Measurements from ENCODE around the gene TRPV6. TPM values are rescaled to one million over a fixed set of nuclear protein-coding genes. Genes with fewer than 3 reads are reported as not detected.

The TRPV6 gene
- total and polyA plus RNA-seq, 9 donors: 0.03 to 9.7 (median 0.51) TPM; not detected in 4

GRCh38 chr7:142881586-142882337 lies 3.8 kb downstream of the TRPV6 start:
- Histone ChIP-seq H3K4me3 (no peak overlapping the region), H3K36me3 (no peaks in the 10 kb centered on the region), H3K27me3 (no peaks in the 10 kb centered on the region), H3K9me3 (no peaks in the 10 kb centered on the region), H3K27ac (no peak overlapping the region), H3K4me1 (ENCODE audit: insufficient read depth) (no peaks in the 10 kb centered on the region)
- no peak for DNase-seq
- TF ChIP-seq EP300 (IDR thresholded peaks at IDR 0.05): no peak
- no peak for TF ChIP-seq POLR2A (IDR thresholded peaks at IDR 0.05)
- no peak for TF ChIP-seq CTCF (IDR thresholded peaks at IDR 0.05)
- intact Hi-C loops (cut with DNase I): loop anchor here in 1 of 4 donors (10.0 kb wide), 1 partner anchor 333 kb away; no protein-coding TSS in a partner anchor
- WGBS, 3 donors: 78 to 85% (median 82%) methylated on average over 9 of the region's 9 CpGs

GRCh38 chr7:142880876-142881505 lies 4.6 kb downstream of the TRPV6 start:
- DNase-seq: no peak
- intact Hi-C loops (cut with DNase I): loop anchor here in 1 of 4 donors (10.0 kb wide), 1 partner anchor 334 kb away; no protein-coding TSS in a partner anchor
- Histone ChIP-seq H3K36me3 (no peaks in the 10 kb centered on the region), H3K4me1 (ENCODE audit: insufficient read depth) (no peaks in the 10 kb centered on the region), H3K9me3 (no peaks in the 10 kb centered on the region), H3K4me3 (no peak overlapping the region), H3K27ac (no peak overlapping the region), H3K27me3 (no peaks in the 10 kb centered on the region)
- WGBS, 3 donors: 29 to 33% (median 30%) methylated on average over 8 of the region's 8 CpGs
- TF ChIP-seq CTCF (IDR thresholded peaks at IDR 0.05) (no peak), POLR2A (IDR thresholded peaks at IDR 0.05) (no peak), EP300 (IDR thresholded peaks at IDR 0.05) (no peak)

- H3K27me3 ChIP-seq: no peaks in the 10 kb centered on the region
- intact Hi-C loops (cut with DNase I): loop anchor here in 1 of 4 donors (10.0 kb wide), 1 partner anchor 336 kb away; no protein-coding TSS in a partner anchor
These were observed 6.5 kb downstream of the TRPV6 start for GRCh38 chr7:142879060-142879459.

GRCh38 chr7:142878315-142878714 lies 7.2 kb downstream of the TRPV6 start:
- DNase-seq: no peak
- TF ChIP-seq EP300 (IDR thresholded peaks at IDR 0.05): no peak
- no peak for TF ChIP-seq CTCF (IDR thresholded peaks at IDR 0.05)
- no peak for TF ChIP-seq POLR2A (IDR thresholded peaks at IDR 0.05)
- WGBS, 3 donors: 88 to 93% (median 89%) methylated on average over 3 of the region's 3 CpGs
- Histone ChIP-seq H3K9me3 (no peaks in the 10 kb centered on the region), H3K27ac (no peak overlapping the region), H3K4me3 (no peak overlapping the region), H3K27me3 (no peaks in the 10 kb centered on the region), H3K4me1 (ENCODE audit: insufficient read depth) (no peaks in the 10 kb centered on the region), H3K36me3 (no peaks in the 10 kb centered on the region)
- intact Hi-C loops (cut with DNase I): loop anchor here in 1 of 4 donors (10.0 kb wide), 1 partner anchor 336 kb away; no protein-coding TSS in a partner anchor

More at GRCh38 chr7:142879060-142879459, 6.5 kb downstream of the TRPV6 start:
- Histone ChIP-seq H3K9me3 (no peaks in the 10 kb centered on the region), H3K4me3 (no peak overlapping the region), H3K4me1 (ENCODE audit: insufficient read depth) (no peaks in the 10 kb centered on the region), H3K36me3 (no peaks in the 10 kb centered on the region), H3K27ac (no peak overlapping the region)
- 86 to 91% (median 89%) methylated on average over 5 of the region's 5 CpGs for WGBS, 3 donors
- TF ChIP-seq EP300 (IDR thresholded peaks at IDR 0.05) (no peak), CTCF (IDR thresholded peaks at IDR 0.05) (no peak), POLR2A (IDR thresholded peaks at IDR 0.05) (no peak)
- no peak for DNase-seq

All from ovary (tissue), 9 donors.